DMS153 treated with DMSO at 0.1 percent for 48 hours (cell line): ENCODE data around the gene WDFY3.

ENCODE experiments used
- DNase-seq: peaks from one replicate; lab custom pipeline; 2025; ENCODE audit not compliant: unreplicated experiment; lab: John Stamatoyannopoulos, UW

WDFY3 gene

DNA sequence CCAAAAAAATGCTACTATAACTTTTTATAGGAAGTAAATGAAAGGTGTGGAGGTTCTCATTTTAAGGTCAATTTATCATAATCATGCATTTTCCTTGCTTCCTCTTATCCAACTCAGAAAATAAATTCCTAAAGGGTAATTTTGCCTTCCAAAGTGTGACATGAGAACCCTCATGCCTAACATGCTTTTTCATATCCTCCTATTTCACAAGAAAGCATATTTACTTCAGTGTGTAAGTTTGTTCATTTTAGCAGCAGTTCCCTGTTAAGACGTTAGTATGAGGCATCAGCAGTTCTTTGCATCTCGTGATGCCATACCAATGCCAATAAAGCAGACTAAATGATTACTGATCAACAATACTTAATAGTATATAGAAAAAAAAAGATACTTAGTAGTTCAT is 18.4 kb downstream of the WDFY3 start:
- no peak for DNase-seq

DNA sequence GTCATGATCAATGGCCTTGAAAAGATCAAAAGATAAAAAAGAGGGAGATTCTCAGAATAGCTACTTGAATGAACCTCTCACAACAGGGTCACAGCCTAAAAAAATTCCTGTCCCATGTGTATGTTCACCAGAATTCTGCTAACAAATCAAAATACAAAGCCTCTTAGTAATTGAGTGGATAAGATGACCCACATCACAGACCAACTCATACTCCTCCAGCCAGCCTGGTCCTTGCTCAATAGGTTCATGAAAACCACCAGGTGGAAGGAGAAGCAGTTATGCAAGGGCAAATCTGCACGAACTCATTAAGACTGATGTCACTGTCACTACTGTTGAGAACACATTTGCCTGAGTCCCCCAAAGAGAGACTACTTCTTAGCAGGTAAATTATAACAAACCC is 21.5 kb downstream of the WDFY3 start:
- DNase-seq: no peak

- no peak for DNase-seq
Observed at GRCh38 chr4:84940960-84941359, 25.5 kb downstream of the WDFY3 start.

GRCh38 chr4:84939113-84939512 is 27.4 kb downstream of the WDFY3 start:
- DNase-seq: no peak

- no peak for DNase-seq
Observed at GRCh38 chr4:84938316-84938715, 28.2 kb downstream of the WDFY3 start.

DNA sequence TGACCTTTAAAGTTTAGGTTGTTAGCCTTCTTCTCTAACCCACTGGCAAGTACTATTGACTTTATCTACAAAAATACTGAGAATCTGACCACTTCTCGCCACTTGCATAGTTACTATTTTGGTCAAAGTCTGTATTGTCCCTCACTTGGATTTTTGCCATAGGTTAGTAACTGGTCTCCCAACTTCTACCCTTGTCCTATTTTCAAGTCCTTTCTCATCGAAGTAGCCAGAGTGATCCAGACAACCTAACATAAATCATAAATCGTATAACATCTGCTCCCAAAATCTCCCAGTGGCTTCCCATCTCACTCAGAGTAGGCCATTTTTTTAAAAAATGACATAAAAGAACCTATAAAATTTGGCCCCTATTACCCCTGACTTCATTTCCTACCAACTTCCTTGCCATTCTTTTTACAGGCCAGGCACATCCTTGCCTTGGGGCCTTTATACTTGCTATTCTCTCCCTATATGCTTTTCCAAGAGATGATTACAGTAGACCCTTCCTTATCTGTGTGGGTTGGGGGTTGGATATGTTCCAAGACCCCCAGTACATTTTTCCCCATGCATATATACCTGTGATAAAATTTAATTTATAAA is 29.0 kb downstream of the WDFY3 start:
- no peak for DNase-seq

DNA sequence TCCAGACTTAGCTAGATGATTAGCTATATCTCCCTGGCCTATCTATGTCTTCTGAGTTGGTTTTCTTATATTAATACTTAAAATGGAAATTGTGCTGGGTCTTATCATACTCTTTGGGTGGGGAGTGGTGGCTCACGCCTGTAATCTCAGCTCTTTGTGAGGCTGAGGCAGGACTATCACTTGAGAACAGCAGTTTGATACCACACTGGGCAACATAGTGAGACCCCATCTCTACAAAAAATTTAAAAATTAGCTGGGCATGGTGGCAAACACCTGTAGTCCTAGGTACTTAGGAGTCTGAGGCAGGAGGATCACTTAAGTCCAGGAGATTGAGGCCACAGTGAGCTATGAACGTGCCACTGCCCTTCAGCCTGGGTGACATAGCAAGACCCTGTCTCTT is 30.4 kb downstream of the WDFY3 start:
- DNase-seq: no peak

- no peak for DNase-seq
Observed at GRCh38 chr4:84932462-84932861, 34.0 kb downstream of the WDFY3 start.

- DNase-seq: no peak
Observed at GRCh38 chr4:84931961-84932360, 34.5 kb downstream of the WDFY3 start.

GRCh38 chr4:84931274-84931673 is 35.2 kb downstream of the WDFY3 start:
- no peak for DNase-seq

DNA sequence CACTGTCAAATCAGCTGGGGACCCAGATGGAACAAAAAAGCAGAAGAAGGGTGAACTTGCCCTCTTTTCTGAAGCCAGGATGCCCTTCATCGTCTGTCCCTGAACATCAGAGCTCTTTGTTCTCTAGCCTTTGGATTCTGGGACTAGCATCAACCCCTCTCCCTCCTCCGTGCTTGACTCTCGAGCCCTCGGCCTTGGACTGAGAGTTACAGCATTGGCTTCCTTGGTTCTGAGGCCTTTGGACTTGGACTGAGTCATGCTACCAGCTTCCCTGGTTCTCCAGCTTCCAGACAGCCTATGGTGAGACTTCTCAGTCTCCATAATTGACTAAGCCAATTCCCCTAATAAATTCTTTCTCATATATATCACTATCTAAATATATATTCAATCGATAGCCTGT is 38.4 kb downstream of the WDFY3 start:
- no peak for DNase-seq

- no peak for DNase-seq
Observed at GRCh38 chr4:84927428-84927827, 39.1 kb downstream of the WDFY3 start.

- no peak for DNase-seq
Observed at GRCh38 chr4:84925558-84925957, 40.9 kb downstream of the WDFY3 start.

- no peak for DNase-seq
Observed at GRCh38 chr4:84924434-84924833, 42.1 kb downstream of the WDFY3 start.

DNA sequence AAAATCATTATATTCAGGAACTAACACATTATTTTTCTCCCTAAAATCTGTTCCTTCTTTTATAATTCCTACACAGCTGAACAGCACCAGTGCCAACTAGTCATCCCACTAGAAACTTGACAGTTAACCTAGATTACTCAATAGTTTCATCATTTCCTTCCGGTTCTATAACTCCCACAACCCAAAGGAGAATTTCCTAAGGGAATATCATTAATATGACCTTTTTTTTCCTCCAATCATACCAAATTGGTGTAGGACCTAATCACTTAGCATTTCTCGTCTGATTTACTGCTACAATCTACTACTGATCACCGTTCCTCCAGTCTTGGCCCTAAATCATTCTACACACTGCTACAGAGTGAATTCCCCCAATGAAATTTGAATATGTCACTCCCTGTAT is 45.9 kb downstream of the WDFY3 start:
- no peak for DNase-seq

GRCh38 chr4:84917869-84918600 is 48.5 kb downstream of the WDFY3 start:
- no peak for DNase-seq

GRCh38 chr4:84917086-84917821 is 49.2 kb downstream of the WDFY3 start:
- DNase-seq: no peak

GRCh38 chr4:84916227-84916626 is 50.3 kb downstream of the WDFY3 start:
- DNase-seq: no peak

GRCh38 chr4:84915396-84915780 is 51.1 kb downstream of the WDFY3 start:
- no peak for DNase-seq

DNA sequence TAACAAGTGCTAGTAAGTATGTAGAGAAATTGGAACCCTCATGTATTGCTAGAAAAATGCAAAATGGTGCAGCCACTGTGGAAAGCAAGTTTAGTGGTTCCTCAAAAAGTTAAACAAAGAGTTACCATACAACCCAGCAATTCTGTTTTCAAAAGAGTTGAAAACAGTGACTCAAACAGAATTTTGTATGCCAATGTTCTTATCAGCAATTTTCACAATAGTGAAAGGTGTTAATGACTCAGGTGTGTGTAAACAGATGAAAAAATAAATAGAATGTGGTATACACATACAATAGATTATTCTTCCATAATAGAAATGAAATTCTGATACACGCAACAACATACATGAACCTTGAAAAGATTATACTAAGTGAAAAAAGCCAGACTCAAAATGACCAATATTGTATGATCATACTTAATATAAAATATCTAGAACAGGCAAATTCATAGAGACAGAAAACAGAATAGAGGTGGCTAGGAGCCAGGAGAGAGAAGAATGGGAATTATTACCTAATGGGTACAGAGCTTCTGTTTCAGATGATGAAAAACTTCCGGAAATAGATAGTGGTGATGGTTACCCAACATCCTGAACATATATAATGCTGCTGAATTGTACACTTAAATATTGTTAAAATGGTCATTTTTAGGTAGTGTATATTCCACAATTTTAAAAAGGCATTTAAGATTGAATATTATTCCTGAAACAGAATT is 51.6 kb downstream of the WDFY3 start:
- DNase-seq: no peak

- no peak for DNase-seq
Observed at GRCh38 chr4:84913176-84913575, 53.3 kb downstream of the WDFY3 start.

GRCh38 chr4:84912741-84913140 is 53.7 kb downstream of the WDFY3 start:
- no peak for DNase-seq
